ENCODE data around the gene PRDM2.

The PRDM2 gene

DNA sequence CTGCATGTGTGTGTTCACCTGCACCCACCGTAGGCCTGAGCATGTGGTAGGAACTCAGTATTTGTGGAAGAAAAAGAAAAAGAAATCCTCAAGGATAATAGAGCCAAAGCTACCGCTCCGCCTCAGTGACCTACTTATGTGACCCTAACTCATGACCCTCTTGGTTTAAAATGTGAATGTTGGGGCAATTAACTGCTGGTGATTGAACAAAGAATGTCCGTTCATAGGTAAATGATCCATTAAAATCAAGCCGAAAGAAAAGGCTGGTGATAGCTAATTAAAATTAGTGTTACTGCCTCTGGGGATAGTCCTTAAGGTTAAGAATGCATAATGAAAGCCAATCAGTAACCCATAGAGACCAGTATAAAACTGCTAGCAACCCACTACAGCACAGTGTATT is 98.1 kb downstream of the PRDM2 start:
- TF ChIP-seq CTCF (IDR thresholded peaks at IDR 0.05; ENCODE audit: unreplicated experiment in 3 of 3) = no peak

GRCh38 chr1:13799502-13800283 is 99.7 kb downstream of the PRDM2 start:
- Mint-ChIP-seq H3K4me1 (no peaks in the 10 kb centered on the region), H3K36me3 (ENCODE audit: low read depth) (peaks cover 18% of the 10 kb centered on the region), H3K9me3 (no peaks in the 10 kb centered on the region), H3K27me3 (ENCODE audit: low read depth) (peaks cover 8% of the 10 kb centered on the region), H3K4me3 (no peak overlapping the region), H3K27ac (no peak overlapping the region)
- no peak for TF ChIP-seq CTCF (IDR thresholded peaks at IDR 0.05; ENCODE audit: unreplicated experiment in 3 of 3)

More for the DNA sequence above, 98.1 kb downstream of the PRDM2 start:
- Mint-ChIP-seq H3K27me3 (ENCODE audit: low read depth) (peaks cover 4% of the 10 kb centered on the region), H3K27ac (no peak overlapping the region), H3K4me1 (no peaks in the 10 kb centered on the region), H3K9me3 (no peaks in the 10 kb centered on the region), H3K4me3 (no peak overlapping the region), H3K36me3 (ENCODE audit: low read depth) (peaks cover 26% of the 10 kb centered on the region)

DNA sequence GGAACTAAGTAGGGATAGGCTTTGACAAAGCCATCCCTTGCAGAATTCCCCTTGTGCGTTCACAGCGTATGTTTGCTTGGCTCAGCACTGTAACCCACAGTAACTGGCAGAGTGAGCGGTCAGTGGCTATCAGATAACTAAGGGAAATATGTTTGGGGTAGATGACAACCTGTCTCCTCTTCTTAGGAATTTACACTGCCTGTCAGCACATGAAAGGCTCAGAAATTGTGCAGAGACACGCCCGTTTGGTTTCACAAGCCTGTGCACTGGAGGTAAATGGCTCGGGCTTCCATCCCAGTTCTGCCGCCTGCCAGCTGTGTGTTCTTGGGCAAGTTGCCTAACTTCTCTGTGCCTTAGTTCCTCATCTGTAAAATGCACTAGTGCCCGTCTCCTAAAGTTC is 101.2 kb downstream of the PRDM2 start:
- Mint-ChIP-seq H3K9me3 (no peaks in the 10 kb centered on the region), H3K27me3 (ENCODE audit: low read depth) (peaks cover 8% of the 10 kb centered on the region), H3K27ac (no peak overlapping the region), H3K4me1 (no peaks in the 10 kb centered on the region), H3K36me3 (ENCODE audit: low read depth) (peaks cover 4% of the 10 kb centered on the region), H3K4me3 (no peak overlapping the region)
- TF ChIP-seq CTCF (IDR thresholded peaks at IDR 0.05; ENCODE audit: unreplicated experiment in 3 of 3) = no peak

DNA sequence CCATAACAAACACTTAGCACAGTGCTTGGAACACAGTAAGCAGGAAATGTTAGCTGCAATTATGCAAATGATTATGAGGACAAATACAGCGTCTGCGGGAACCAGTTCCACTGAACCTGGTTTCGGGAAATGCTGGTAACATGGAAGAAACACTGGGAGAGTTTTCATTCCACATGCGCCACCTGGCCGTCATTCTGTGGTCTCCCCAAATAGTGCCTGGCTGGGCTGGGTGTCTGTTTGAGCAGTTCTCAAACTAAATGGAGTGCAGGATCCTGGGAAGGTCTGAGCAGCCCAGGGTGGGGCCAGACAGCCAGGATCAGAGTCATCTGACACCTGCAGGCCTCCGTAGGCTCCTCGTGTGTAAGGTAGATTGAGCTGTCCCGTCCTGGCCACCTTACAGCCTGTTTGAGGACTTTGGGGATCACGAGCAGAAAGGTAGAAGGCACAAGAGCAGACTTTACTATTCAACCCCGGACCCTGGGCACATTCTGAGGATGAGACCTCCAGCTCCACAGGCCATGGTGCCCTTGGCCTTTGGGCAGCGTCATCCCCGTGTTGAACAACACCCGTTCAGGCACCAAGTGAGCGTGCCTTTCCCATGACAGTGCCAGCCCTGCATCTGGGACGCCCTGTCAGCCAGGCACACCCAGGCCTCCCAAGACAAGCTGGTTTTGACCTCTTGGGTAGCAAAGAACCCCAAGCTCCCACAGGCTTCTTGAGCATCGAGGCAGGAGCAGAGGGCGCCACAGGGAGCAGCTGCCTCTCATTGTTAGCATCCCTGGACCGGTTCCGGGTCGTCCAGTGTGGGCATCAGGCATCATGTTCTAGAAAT is 101.9 kb downstream of the PRDM2 start:
- no peak for TF ChIP-seq CTCF (IDR thresholded peaks at IDR 0.05; ENCODE audit: unreplicated experiment in 3 of 3)
- Mint-ChIP-seq H3K27ac (no peak overlapping the region), H3K27me3 (ENCODE audit: low read depth) (peaks cover 8% of the 10 kb centered on the region), H3K4me3 (no peak overlapping the region), H3K36me3 (ENCODE audit: low read depth) (peaks cover 4% of the 10 kb centered on the region), H3K9me3 (no peaks in the 10 kb centered on the region), H3K4me1 (no peaks in the 10 kb centered on the region)

- Mint-ChIP-seq H3K27ac (no peak overlapping the region), H3K27me3 (ENCODE audit: low read depth) (peaks cover 8% of the 10 kb centered on the region), H3K9me3 (no peaks in the 10 kb centered on the region), H3K4me1 (no peaks in the 10 kb centered on the region), H3K36me3 (ENCODE audit: low read depth) (peaks cover 4% of the 10 kb centered on the region), H3K4me3 (no peak overlapping the region)
- TF ChIP-seq CTCF (IDR thresholded peaks at IDR 0.05; ENCODE audit: unreplicated experiment in 3 of 3) = no peak
Observed at GRCh38 chr1:13802782-13803545, 103.0 kb downstream of the PRDM2 start.

Measured in nephron (organoid).